PC-3 (cell line): Measurements from ENCODE around the gene NTM. TPM values are rescaled to one million over a fixed set of nuclear protein-coding genes. Genes with fewer than 3 reads are reported as not detected.

Experiments
- ATAC-seq: fragments of 200-7000 bp; cut with Tn5 transposase; 2 replicates; pipeline ENCODE4 v1.9.1; 2020; ENCODE audit warnings: mild to moderate bottlenecking, moderate library complexity
- BruUV-seq: library from RNA; stranded (reverse); fragments of 400-500 nt; replicated peaks from 2 replicates; lab custom pipeline; 2021; lab: Mats Ljungman, UMichigan
- CTCF ChIA-PET: fragments of 300-600 bp; sonication (Branson Sonifier 250); formaldehyde crosslinking; loops from one replicate; lab custom pipeline; 2022; ENCODE audit warnings: antibody characterized with exemption; lab: Charles Lee
- POLR2A ChIA-PET: fragments of 300-600 bp; sonication (Branson Sonifier 250); formaldehyde crosslinking; loops from one replicate; lab custom pipeline; 2022; ENCODE audit warnings: antibody characterized with exemption; ENCODE audit not compliant: unreplicated experiment; lab: Charles Lee
- DNase-seq: peaks from one replicate; pipeline ENCODE4 v3.0.0-alpha.2; 2015
- H2AFZ ChIP-seq: fragments of 300-600 bp; sonication (generic); 2 replicates; pipeline ENCODE4 v1.6.0; 2016; ENCODE audit warnings: antibody characterized with exemption, low read length
- H3F3A ChIP-seq: fragments of 300-600 bp; sonication (generic); one replicate; pipeline ENCODE4 v1.6.0; 2017; ENCODE audit warnings: antibody characterized with exemption, low read length, control low read depth, mild to moderate bottlenecking; ENCODE audit not compliant: unreplicated experiment
- H3K27ac ChIP-seq: fragments of 300-600 bp; sonication (generic); 2 replicates; pipeline ENCODE4 v1.5.1; 2016; ENCODE audit warnings: mild to moderate bottlenecking, low read length
- H3K27me3 ChIP-seq: fragments of 300-600 bp; sonication (generic); 2 replicates; pipeline ENCODE4 v1.6.1; 2016; ENCODE audit warnings: low read length, mixed read lengths
- H3K36me3 ChIP-seq: fragments of 300-600 bp; sonication (generic); 2 replicates; pipeline ENCODE4 v1.6.1; 2016; ENCODE audit warnings: low read depth, mixed run types, low read length, mixed read lengths
- H3K4me1 ChIP-seq: fragments of 300-600 bp; sonication (generic); 2 replicates; pipeline ENCODE4 v1.5.1; 2016; ENCODE audit warnings: low read length; ENCODE audit not compliant: insufficient read depth
- H3K4me2 ChIP-seq: fragments of 300-600 bp; sonication (generic); 2 replicates; pipeline ENCODE4 v1.6.0; 2016; ENCODE audit warnings: low read length
- H3K4me3 ChIP-seq: fragments of 300-600 bp; sonication (generic); 2 replicates; pipeline ENCODE4 v1.5.1; 2016; ENCODE audit warnings: mild to moderate bottlenecking, low read length, mixed read lengths
- H3K79me2 ChIP-seq: fragments of 300-600 bp; sonication (generic); 2 replicates; pipeline ENCODE4 v1.6.1; 2017; ENCODE audit warnings: low read length, mixed read lengths
- H3K9ac ChIP-seq: fragments of 300-600 bp; sonication (generic); 2 replicates; pipeline ENCODE4 v1.6.0; 2016; ENCODE audit warnings: mild to moderate bottlenecking, low read length
- H3K9me2 ChIP-seq: fragments of 300-600 bp; sonication (generic); replicated peaks from 2 replicates; pipeline ENCODE4 v1.6.1; 2016; ENCODE audit warnings: mixed run types, low read length, mixed read lengths
- H3K9me3 ChIP-seq: fragments of 300-600 bp; sonication (generic); 2 replicates; pipeline ENCODE4 v1.6.1; 2016; ENCODE audit warnings: low read length, mixed read lengths
- H4K20me1 ChIP-seq: fragments of 300-600 bp; sonication (generic); 2 replicates; pipeline ENCODE4 v1.6.1; 2016; ENCODE audit warnings: low read length, mixed read lengths
- CTCF ChIP-seq: fragments of 300-600 bp; sonication (generic); conservative IDR thresholded peaks from 2 replicates; pipeline ENCODE4 v1.5.1; 2017; ENCODE audit warnings: antibody characterized with exemption, low read depth, mild to moderate bottlenecking, low read length
- EZH2 ChIP-seq: fragments of 300-600 bp; sonication (generic); IDR thresholded peaks from one replicate; pipeline ENCODE4 v1.6.1; 2017; ENCODE audit warnings: antibody characterized with exemption, mild to moderate bottlenecking, low read length; ENCODE audit not compliant: unreplicated experiment
- EZH2phosphoT487 ChIP-seq: fragments of 300-600 bp; sonication (generic); IDR thresholded peaks from 2 replicates; pipeline ENCODE4 v1.6.1; 2018; ENCODE audit warnings: mild to moderate bottlenecking, antibody characterized with exemption, low read length, borderline replicate concordance
- intact Hi-C: fragments of 100-400 bp; cut with micrococcal nuclease; formaldehyde crosslinking; loops from 2 replicates; pipeline ENCODE4 v1.9.0; 2023
- total RNA-seq: library from RNA; depleted of rRNA; stranded (reverse); fragments of >200 nt; gene quantifications from 2 replicates; pipeline ENCODE4 v1.2.3, GENCODE V29; 2014

The NTM gene
- total RNA-seq, 1 experiment from 2014 or later: not detected

GRCh38 chr11:131598305-131598704, 227.9 kb downstream of the NTM start:
- Histone ChIP-seq H3K79me2 (no peaks in the 10 kb centered on the region), H3K27ac (no peak overlapping the region), H2AFZ (no peak overlapping the region), H3K36me3 (no peaks in the 10 kb centered on the region), H3K4me2 (no peak overlapping the region), H3K27me3 (peaks cover 43% of the 10 kb centered on the region), H3K9ac (no peak overlapping the region), H3K9me3 (no peaks in the 10 kb centered on the region), H3F3A (no peaks in the 10 kb centered on the region), H4K20me1 (no peaks in the 10 kb centered on the region), H3K4me3 (no peak overlapping the region), H3K4me1 (no peaks in the 10 kb centered on the region), H3K9me2 (no peaks in the 10 kb centered on the region)
- no TSS peak for BruUV-seq
- TF ChIP-seq EZH2 (no peak), EZH2phosphoT487 (no peak), CTCF (no peak)
- ChIA-PET CTCF (no interaction called here), POLR2A (no interaction called here)
- intact Hi-C loops: no loop called here
- DNase-seq (no peak), ATAC-seq (no peak)

- Histone ChIP-seq H3K9me3 (no peaks in the 10 kb centered on the region), H3K4me2 (no peak overlapping the region), H2AFZ (no peak overlapping the region), H3K4me1 (no peaks in the 10 kb centered on the region), H3K9me2 (no peaks in the 10 kb centered on the region), H3K79me2 (no peaks in the 10 kb centered on the region), H3K4me3 (no peak overlapping the region), H3K36me3 (no peaks in the 10 kb centered on the region), H3K27ac (no peak overlapping the region), H4K20me1 (no peaks in the 10 kb centered on the region), H3F3A (no peaks in the 10 kb centered on the region), H3K27me3 (peaks cover 40% of the 10 kb centered on the region), H3K9ac (no peak overlapping the region)
- POLR2A ChIA-PET: no interaction called here
- ATAC-seq: no peak
- TF ChIP-seq EZH2phosphoT487 (no peak), CTCF (no peak), EZH2 (no peak)
- no TSS peak for BruUV-seq
- intact Hi-C loops: no loop called here
- no peak for DNase-seq
- CTCF ChIA-PET: no interaction called here
Observed at GRCh38 chr11:131599285-131599684, 228.9 kb downstream of the NTM start.

- no peaks in the 10 kb centered on the region for H3K79me2 ChIP-seq
- POLR2A ChIA-PET: no interaction called here
- TF ChIP-seq EZH2 (no peak), EZH2phosphoT487 (no peak), CTCF (no peak)
- DNase-seq (no peak), ATAC-seq (no peak)
- H3F3A ChIP-seq: no peaks in the 10 kb centered on the region
- H2AFZ ChIP-seq: no peak overlapping the region
- intact Hi-C loops: no loop called here
- no peaks in the 10 kb centered on the region for H3K36me3 ChIP-seq
- no peak overlapping the region for H3K27ac ChIP-seq
- no peak overlapping the region for H3K4me3 ChIP-seq
- H3K27me3 ChIP-seq: peaks cover 28% of the 10 kb centered on the region
- no peak overlapping the region for H3K4me2 ChIP-seq
- no peak overlapping the region for H3K9ac ChIP-seq
- H3K4me1 ChIP-seq: no peaks in the 10 kb centered on the region
- BruUV-seq: no TSS peak
- H3K9me2 ChIP-seq: no peaks in the 10 kb centered on the region
- no peaks in the 10 kb centered on the region for H4K20me1 ChIP-seq
- CTCF ChIA-PET: no interaction called here
- no peaks in the 10 kb centered on the region for H3K9me3 ChIP-seq
Observed at GRCh38 chr11:131600628-131601027, 230.2 kb downstream of the NTM start.
